K562 (cell line): Measurements from ENCODE around the gene TMED4. TPM values are rescaled to one million over a fixed set of nuclear protein-coding genes. Genes with fewer than 3 reads are reported as not detected.

Experiments used
- HCFC1 ChIP-seq: IDR thresholded peaks from 2 replicates; pipeline ENCODE4 v1.6.1; 2012; ENCODE audit warnings: low read depth, low read length, improper control_type of control experiment
- MAFK ChIP-seq: IDR thresholded peaks from 2 replicates; pipeline ENCODE4 v1.6.1; 2011; ENCODE audit warnings: low read length, improper control_type of control experiment
- MTA2 ChIP-seq: fragments of 450-650 bp; IDR thresholded peaks from 2 replicates; pipeline ENCODE4 v1.6.1; 2016; ENCODE audit warnings: low read depth
- PML ChIP-seq: IDR thresholded peaks from 2 replicates; pipeline ENCODE4 v1.6.1; 2012; ENCODE audit warnings: low read length, inconsistent platforms
- POLR2G ChIP-seq: fragments of 200-400 bp; formaldehyde crosslinking; IDR thresholded peaks from 2 replicates; pipeline ENCODE4 v1.6.1; 2017; ENCODE audit warnings: low read depth, mild to moderate bottlenecking, antibody characterized with exemption, low read length, moderate library complexity
- RBFOX2 ChIP-seq: fragments of 200-400 bp; formaldehyde crosslinking; IDR thresholded peaks from 2 replicates; pipeline ENCODE4 v1.6.1; 2017; ENCODE audit warnings: low read depth, mild to moderate bottlenecking, low read length, moderate library complexity
- SMARCA4 ChIP-seq: fragments of 450-650 bp; IDR thresholded peaks from 2 replicates; pipeline ENCODE4 v1.6.1; 2016
- SMC3 ChIP-seq: conservative IDR thresholded peaks from 2 replicates; pipeline ENCODE4 v1.6.1; 2011; ENCODE audit warnings: low read depth, low read length, improper control_type of control experiment; ENCODE audit not compliant: insufficient read depth
- SUPT5H ChIP-seq: fragments of 450-650 bp; IDR thresholded peaks from 2 replicates; pipeline ENCODE4 v1.6.1; 2016
- U2AF1 ChIP-seq: fragments of 200-400 bp; formaldehyde crosslinking; optimal IDR thresholded peaks from 2 replicates; pipeline ENCODE3; 2017; ENCODE audit warnings: mild to moderate bottlenecking, low read depth, low read length, moderate library complexity
- polyA plus RNA-seq, 8 experiments: library from polyadenylated mRNA; depleted of rRNA in 4 of 8; stranded (reverse) in 5 of 8; unstranded in 3 of 8; fragments of >200 nt; fragmentation: Nextera tagmentation in 2 of 8; fragmentation: Illumina TruSeq in 1 of 8; extraction: Ambion mirVana in 2 of 8; extraction: Trizol in 1 of 8; gene quantifications; 2 replicates each; pipeline versions ENCODE4 v1.2.1 to v1.2.3, GENCODE V29; 2011 to 2014; ENCODE audit warnings: inconsistent platforms in 1 of 8, missing spikeins in 1 of 8
- total RNA-seq, 7 experiments: library from RNA; depleted of rRNA in 6 of 7; stranded (reverse); fragments of >200 nt in 6 of 7; fragmentation: Illumina TruSeq in 2 of 7; extraction: Trizol in 2 of 7; gene quantifications; 2 replicates each; pipeline versions ENCODE4 v1.2.1 to v1.2.3, GENCODE V29; 2011 to 2021; ENCODE audit warnings: low replicate concordance in 1 of 7
- TF ChIP-seq, protein P1 (sequence below): sonication (generic); formaldehyde crosslinking; IDR thresholded peaks from 2 replicates; pipeline ENCODE4 v1.8.0; 2023; ENCODE audit warnings: mild to moderate bottlenecking, missing genetic modification reagents
- TF ChIP-seq, protein P2 (sequence below): fragments of 200-800 bp; sonication (Bioruptor generic); IDR thresholded peaks from 2 replicates; pipeline ENCODE4 v1.6.1; 2017; ENCODE audit warnings: missing genetic modification characterization, missing compliant biosample characterization
- TF ChIP-seq, protein P3 (sequence below): fragments of 450-650 bp; IDR thresholded peaks from 2 replicates; pipeline ENCODE4 v1.6.1; 2014; ENCODE audit warnings: low read depth, mild to moderate bottlenecking, moderate library complexity, borderline replicate concordance
- TF ChIP-seq, protein P4 (sequence below), 2 experiments: IDR thresholded peaks; 2 replicates each; pipeline ENCODE4 v1.6.1; 2011; ENCODE audit warnings: borderline replicate concordance in 1 of 2, control low read depth in 1 of 2, low read depth in 1 of 2, low read length in 1 of 2, mild to moderate bottlenecking in 1 of 2, mixed read lengths in 1 of 2, moderate library complexity in 1 of 2; ENCODE audit not compliant: insufficient read depth in 1 of 2, insufficient read length in 1 of 2, poor library complexity in 1 of 2, severe bottlenecking in 1 of 2; ENCODE audit errors: extremely low read depth in 1 of 2
- TF ChIP-seq, protein P5 (sequence below): sonication (generic); formaldehyde crosslinking; IDR thresholded peaks from 2 replicates; pipeline ENCODE4 v1.5.0; 2020; ENCODE audit warnings: missing genetic modification reagents
- TF ChIP-seq, protein P6 (sequence below): fragments of 450-650 bp; IDR thresholded peaks from 2 replicates; pipeline ENCODE4 v1.6.1; 2018; ENCODE audit warnings: mild to moderate bottlenecking, low read depth; ENCODE audit not compliant: partially characterized antibody

Gene TMED4
- total and polyA plus RNA-seq, 9 of the 15 experiments (the other 6 are each of a cell fraction or from before 2014, with no cell fraction given), result 20.3 to 64.0 (median 42.1) TPM

DNA sequence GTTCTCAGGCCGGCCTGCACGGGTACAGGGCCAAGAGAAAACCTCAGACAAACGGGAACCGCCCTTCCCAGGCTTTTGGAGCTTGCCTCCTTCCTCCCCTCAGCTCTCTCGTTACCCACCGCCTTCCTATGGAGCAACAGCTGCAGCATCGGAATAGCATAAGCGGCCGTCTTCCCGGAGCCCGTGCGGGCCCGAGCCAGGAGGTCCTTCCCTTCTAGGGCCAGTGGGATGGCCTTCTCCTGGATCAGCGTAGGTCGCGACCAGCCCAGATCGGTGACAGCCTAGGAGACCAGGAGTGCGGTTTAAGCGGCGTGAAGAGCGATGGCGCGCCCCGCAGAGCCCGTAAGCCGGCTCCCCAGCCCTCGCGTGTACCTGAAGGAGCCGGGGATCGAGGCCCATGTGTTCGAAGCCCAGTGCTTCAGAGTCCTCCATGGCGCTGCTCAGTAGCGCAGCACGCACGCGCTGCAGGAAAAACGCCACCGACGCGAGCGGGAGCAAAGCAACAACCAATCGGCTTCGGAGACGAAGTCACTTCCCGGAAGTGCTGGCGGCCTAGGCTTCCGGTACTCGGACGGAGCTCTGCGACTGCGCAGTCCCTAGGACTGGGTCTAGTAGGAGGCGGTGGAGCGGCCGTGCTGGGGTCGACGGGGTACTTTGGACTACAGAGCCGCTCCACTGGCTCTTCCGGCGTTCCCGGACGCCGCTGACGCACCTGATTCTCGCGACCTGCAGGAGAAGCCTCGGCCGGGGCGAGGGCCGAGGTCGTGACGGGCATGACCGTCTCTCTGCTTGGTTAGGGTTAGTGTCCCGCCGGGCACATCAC lies 8.4 kb downstream of the TMED4 start, which contains the start of gene DDX56 (continued):
- TF ChIP-seq U2AF1 (no peak), MAFK (no peak), SMC3 (no peak), MTA2 (no peak), PML (peak; percentile 73), HCFC1 (peak; percentile 56; the same call in 1 of the 2 replicates), SMARCA4 (no peak), RBFOX2 (peak; percentile 98), POLR2G (peak; percentile 97), SUPT5H (peak; percentile 96)
- TF ChIP-seq, protein P1, sequence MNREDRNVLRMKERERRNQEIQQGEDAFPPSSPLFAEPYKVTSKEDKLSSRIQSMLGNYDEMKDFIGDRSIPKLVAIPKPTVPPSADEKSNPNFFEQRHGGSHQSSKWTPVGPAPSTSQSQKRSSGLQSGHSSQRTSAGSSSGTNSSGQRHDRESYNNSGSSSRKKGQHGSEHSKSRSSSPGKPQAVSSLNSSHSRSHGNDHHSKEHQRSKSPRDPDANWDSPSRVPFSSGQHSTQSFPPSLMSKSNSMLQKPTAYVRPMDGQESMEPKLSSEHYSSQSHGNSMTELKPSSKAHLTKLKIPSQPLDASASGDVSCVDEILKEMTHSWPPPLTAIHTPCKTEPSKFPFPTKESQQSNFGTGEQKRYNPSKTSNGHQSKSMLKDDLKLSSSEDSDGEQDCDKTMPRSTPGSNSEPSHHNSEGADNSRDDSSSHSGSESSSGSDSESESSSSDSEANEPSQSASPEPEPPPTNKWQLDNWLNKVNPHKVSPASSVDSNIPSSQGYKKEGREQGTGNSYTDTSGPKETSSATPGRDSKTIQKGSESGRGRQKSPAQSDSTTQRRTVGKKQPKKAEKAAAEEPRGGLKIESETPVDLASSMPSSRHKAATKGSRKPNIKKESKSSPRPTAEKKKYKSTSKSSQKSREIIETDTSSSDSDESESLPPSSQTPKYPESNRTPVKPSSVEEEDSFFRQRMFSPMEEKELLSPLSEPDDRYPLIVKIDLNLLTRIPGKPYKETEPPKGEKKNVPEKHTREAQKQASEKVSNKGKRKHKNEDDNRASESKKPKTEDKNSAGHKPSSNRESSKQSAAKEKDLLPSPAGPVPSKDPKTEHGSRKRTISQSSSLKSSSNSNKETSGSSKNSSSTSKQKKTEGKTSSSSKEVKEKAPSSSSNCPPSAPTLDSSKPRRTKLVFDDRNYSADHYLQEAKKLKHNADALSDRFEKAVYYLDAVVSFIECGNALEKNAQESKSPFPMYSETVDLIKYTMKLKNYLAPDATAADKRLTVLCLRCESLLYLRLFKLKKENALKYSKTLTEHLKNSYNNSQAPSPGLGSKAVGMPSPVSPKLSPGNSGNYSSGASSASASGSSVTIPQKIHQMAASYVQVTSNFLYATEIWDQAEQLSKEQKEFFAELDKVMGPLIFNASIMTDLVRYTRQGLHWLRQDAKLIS, result peak; percentile 79
- TF ChIP-seq, protein P2, sequence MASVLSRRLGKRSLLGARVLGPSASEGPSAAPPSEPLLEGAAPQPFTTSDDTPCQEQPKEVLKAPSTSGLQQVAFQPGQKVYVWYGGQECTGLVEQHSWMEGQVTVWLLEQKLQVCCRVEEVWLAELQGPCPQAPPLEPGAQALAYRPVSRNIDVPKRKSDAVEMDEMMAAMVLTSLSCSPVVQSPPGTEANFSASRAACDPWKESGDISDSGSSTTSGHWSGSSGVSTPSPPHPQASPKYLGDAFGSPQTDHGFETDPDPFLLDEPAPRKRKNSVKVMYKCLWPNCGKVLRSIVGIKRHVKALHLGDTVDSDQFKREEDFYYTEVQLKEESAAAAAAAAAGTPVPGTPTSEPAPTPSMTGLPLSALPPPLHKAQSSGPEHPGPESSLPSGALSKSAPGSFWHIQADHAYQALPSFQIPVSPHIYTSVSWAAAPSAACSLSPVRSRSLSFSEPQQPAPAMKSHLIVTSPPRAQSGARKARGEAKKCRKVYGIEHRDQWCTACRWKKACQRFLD, result peak; percentile 58; the same call in 1 of the 2 replicates
- TF ChIP-seq, protein P3, sequence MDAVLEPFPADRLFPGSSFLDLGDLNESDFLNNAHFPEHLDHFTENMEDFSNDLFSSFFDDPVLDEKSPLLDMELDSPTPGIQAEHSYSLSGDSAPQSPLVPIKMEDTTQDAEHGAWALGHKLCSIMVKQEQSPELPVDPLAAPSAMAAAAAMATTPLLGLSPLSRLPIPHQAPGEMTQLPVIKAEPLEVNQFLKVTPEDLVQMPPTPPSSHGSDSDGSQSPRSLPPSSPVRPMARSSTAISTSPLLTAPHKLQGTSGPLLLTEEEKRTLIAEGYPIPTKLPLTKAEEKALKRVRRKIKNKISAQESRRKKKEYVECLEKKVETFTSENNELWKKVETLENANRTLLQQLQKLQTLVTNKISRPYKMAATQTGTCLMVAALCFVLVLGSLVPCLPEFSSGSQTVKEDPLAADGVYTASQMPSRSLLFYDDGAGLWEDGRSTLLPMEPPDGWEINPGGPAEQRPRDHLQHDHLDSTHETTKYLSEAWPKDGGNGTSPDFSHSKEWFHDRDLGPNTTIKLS, result peak; percentile 71; the same call in 1 of the 2 replicates
- TF ChIP-seq, protein P4, sequence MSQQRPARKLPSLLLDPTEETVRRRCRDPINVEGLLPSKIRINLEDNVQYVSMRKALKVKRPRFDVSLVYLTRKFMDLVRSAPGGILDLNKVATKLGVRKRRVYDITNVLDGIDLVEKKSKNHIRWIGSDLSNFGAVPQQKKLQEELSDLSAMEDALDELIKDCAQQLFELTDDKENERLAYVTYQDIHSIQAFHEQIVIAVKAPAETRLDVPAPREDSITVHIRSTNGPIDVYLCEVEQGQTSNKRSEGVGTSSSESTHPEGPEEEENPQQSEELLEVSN (IDR thresholded peaks at IDR 0.05; ENCODE audit: borderline replicate concordance in 1 of 2, extremely low read depth in 1 of 2, insufficient read depth in 1 of 2, insufficient read length in 1 of 2, low read depth in 1 of 2, low read length in 1 of 2, poor library complexity in 1 of 2, severe bottlenecking in 1 of 2), result peak; percentile 96 to 98
- TF ChIP-seq, protein P5, sequence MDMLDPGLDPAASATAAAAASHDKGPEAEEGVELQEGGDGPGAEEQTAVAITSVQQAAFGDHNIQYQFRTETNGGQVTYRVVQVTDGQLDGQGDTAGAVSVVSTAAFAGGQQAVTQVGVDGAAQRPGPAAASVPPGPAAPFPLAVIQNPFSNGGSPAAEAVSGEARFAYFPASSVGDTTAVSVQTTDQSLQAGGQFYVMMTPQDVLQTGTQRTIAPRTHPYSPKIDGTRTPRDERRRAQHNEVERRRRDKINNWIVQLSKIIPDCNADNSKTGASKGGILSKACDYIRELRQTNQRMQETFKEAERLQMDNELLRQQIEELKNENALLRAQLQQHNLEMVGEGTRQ, result no peak
- TF ChIP-seq, protein P6, sequence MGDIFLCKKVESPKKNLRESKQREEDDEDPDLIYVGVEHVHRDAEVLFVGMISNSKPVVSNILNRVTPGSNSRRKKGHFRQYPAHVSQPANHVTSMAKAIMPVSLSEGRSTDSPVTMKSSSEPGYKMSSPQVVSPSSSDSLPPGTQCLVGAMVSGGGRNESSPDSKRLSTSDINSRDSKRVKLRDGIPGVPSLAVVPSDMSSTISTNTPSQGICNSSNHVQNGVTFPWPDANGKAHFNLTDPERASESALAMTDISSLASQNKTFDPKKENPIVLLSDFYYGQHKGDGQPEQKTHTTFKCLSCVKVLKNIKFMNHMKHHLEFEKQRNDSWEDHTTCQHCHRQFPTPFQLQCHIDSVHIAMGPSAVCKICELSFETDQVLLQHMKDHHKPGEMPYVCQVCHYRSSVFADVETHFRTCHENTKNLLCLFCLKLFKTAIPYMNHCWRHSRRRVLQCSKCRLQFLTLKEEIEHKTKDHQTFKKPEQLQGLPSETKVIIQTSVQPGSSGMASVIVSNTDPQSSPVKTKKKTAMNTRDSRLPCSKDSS, result no peak
